Astrocyte (in vitro differentiated cells and primary cell): Measurements from ENCODE around the gene USP47. TPM values are rescaled to one million over a fixed set of nuclear protein-coding genes. Genes with fewer than 3 reads are reported as not detected.

ENCODE experiments used
- DNase-seq: peaks from one replicate; pipeline ENCODE4 v3.0.0-alpha.2; 2010; ENCODE audit warnings: low read depth
- FAIRE-seq: peaks from 2 replicates; lab custom pipeline; 2011; peaks lifted over from hg19 to GRCh38; lab: Jason Lieb, UNC
- H2AFZ ChIP-seq: 2 replicates; pipeline ENCODE4 v1.6.0; 2012; ENCODE audit warnings: low read depth, low read length, inconsistent platforms
- H3K27ac ChIP-seq: 2 replicates; pipeline ENCODE4 v1.5.1; 2011; ENCODE audit warnings: low read depth, low read length, inconsistent platforms
- H3K27me3 ChIP-seq: 2 replicates; pipeline ENCODE4 v1.6.0; 2011; ENCODE audit warnings: low read length, inconsistent platforms; ENCODE audit not compliant: insufficient read depth
- H3K36me3 ChIP-seq: 2 replicates; pipeline ENCODE4 v1.5.1; 2011; ENCODE audit warnings: low read length, inconsistent platforms; ENCODE audit not compliant: insufficient read depth
- H3K4me1 ChIP-seq: 2 replicates; pipeline ENCODE4 v1.5.1; 2011; ENCODE audit warnings: low read length, inconsistent platforms; ENCODE audit not compliant: insufficient read depth
- H3K4me2 ChIP-seq: 2 replicates; pipeline ENCODE4 v1.6.0; 2012; ENCODE audit warnings: low read length, inconsistent platforms
- H3K4me3 ChIP-seq: 2 replicates; pipeline ENCODE4 v1.5.1; 2011; ENCODE audit warnings: low read depth, mild to moderate bottlenecking, low read length, inconsistent platforms; ENCODE audit not compliant: insufficient read depth
- H3K79me2 ChIP-seq: 2 replicates; pipeline ENCODE4 v1.6.0; 2012; ENCODE audit warnings: mild to moderate bottlenecking, low read length, inconsistent platforms; ENCODE audit not compliant: insufficient read depth
- H3K9ac ChIP-seq: 2 replicates; pipeline ENCODE4 v1.6.0; 2012; ENCODE audit warnings: mild to moderate bottlenecking, low read length, inconsistent platforms
- H3K9me3 ChIP-seq: 2 replicates; pipeline ENCODE4 v1.5.1; 2012; ENCODE audit warnings: low read depth, mild to moderate bottlenecking, low read length, inconsistent platforms; ENCODE audit not compliant: insufficient read depth
- H4K20me1 ChIP-seq: 2 replicates; pipeline ENCODE4 v1.6.0; 2012; ENCODE audit warnings: low read length, inconsistent platforms; ENCODE audit not compliant: insufficient read depth
- H3K27ac Mint-ChIP-seq: one replicate; pipeline ENCODE4 v1.8.0; 2021; ENCODE audit warnings: mild to moderate bottlenecking, mixed read lengths; ENCODE audit not compliant: unreplicated experiment
- H3K27me3 Mint-ChIP-seq: one replicate; pipeline ENCODE4 v1.8.0; 2021; ENCODE audit warnings: low read depth, mixed read lengths; ENCODE audit not compliant: unreplicated experiment
- H3K36me3 Mint-ChIP-seq: one replicate; pipeline ENCODE4 v1.8.0; 2021; ENCODE audit warnings: low read depth, mixed read lengths; ENCODE audit not compliant: unreplicated experiment
- H3K4me1 Mint-ChIP-seq: one replicate; pipeline ENCODE4 v1.8.0; 2021; ENCODE audit warnings: low read depth, mixed read lengths; ENCODE audit not compliant: unreplicated experiment
- H3K4me3 Mint-ChIP-seq: one replicate; pipeline ENCODE4 v1.8.0; 2021; ENCODE audit warnings: mild to moderate bottlenecking, moderate library complexity, mixed read lengths; ENCODE audit not compliant: unreplicated experiment
- H3K9me3 Mint-ChIP-seq: one replicate; pipeline ENCODE4 v1.8.0; 2021; ENCODE audit warnings: mild to moderate bottlenecking, mixed read lengths; ENCODE audit not compliant: unreplicated experiment
- CTCF ChIP-seq: IDR thresholded peaks from 2 replicates; pipeline ENCODE4 v1.5.1; 2011; ENCODE audit warnings: low read depth, mild to moderate bottlenecking, inconsistent platforms, low read length, moderate library complexity; ENCODE audit not compliant: insufficient read depth
- EZH2 ChIP-seq: IDR thresholded peaks from 2 replicates; pipeline ENCODE4 v1.6.1; 2012; ENCODE audit warnings: mild to moderate bottlenecking, low read length, inconsistent platforms; ENCODE audit not compliant: insufficient read depth
- total RNA-seq: library from RNA; stranded (reverse); gene quantifications from 2 replicates; pipeline ENCODE4 v1.2.1, GENCODE V29; 2021

Gene USP47
- total RNA-seq, 1 donor from 2014 or later, result 49.5 TPM

GRCh38 chr11:11963842-11964773 is 122.3 kb downstream of the USP47 start:
- Mint-ChIP-seq H3K27me3 (no peaks in the 10 kb centered on the region), H3K4me1 (peaks cover 13% of the 10 kb centered on the region), H3K4me3 (no peak overlapping the region), H3K27ac (no peak overlapping the region), H3K9me3 (peaks cover 6% of the 10 kb centered on the region), H3K36me3 (peaks cover 58% of the 10 kb centered on the region)
- Histone ChIP-seq H3K79me2 (peaks cover 3% of the 10 kb centered on the region), H3K36me3 (peaks cover 16% of the 10 kb centered on the region), H3K4me1 (peaks cover 8% of the 10 kb centered on the region), H3K27me3 (no peaks in the 10 kb centered on the region), H3K4me3 (no peak overlapping the region), H2AFZ (no peak overlapping the region), H3K4me2 (no peak overlapping the region), H4K20me1 (no peaks in the 10 kb centered on the region), H3K9ac (no peak overlapping the region), H3K9me3 (no peaks in the 10 kb centered on the region), H3K27ac (no peak overlapping the region)
- TF ChIP-seq EZH2 (no peak), CTCF (no peak)
- FAIRE-seq (no peak), DNase-seq (no peak)

- no peak overlapping the region for H3K27ac Mint-ChIP-seq
- Histone ChIP-seq H3K4me3 (no peak overlapping the region), H3K4me1 (peaks cover 10% of the 10 kb centered on the region), H3K79me2 (peaks cover 5% of the 10 kb centered on the region), H3K27ac (no peak overlapping the region), H3K27me3 (no peaks in the 10 kb centered on the region), H3K9me3 (no peaks in the 10 kb centered on the region), H2AFZ (no peak overlapping the region), H3K4me2 (no peak overlapping the region), H3K36me3 (peaks cover 16% of the 10 kb centered on the region), H3K9ac (no peak overlapping the region), H4K20me1 (no peaks in the 10 kb centered on the region)
- no peak for TF ChIP-seq EZH2
- TF ChIP-seq CTCF, result no peak
- DNase-seq (no peak), FAIRE-seq (no peak)
- peaks cover 57% of the 10 kb centered on the region for H3K36me3 Mint-ChIP-seq
- no peaks in the 10 kb centered on the region for H3K27me3 Mint-ChIP-seq
- H3K4me1 Mint-ChIP-seq, result peaks cover 11% of the 10 kb centered on the region
- H3K4me3 Mint-ChIP-seq, result no peak overlapping the region
- H3K9me3 Mint-ChIP-seq, result peaks cover 6% of the 10 kb centered on the region
Measured at GRCh38 chr11:11964774-11965150, 123.0 kb downstream of the USP47 start.

- Histone ChIP-seq H3K79me2 (peaks cover 7% of the 10 kb centered on the region), H3K4me3 (no peak overlapping the region), H3K27ac (no peak overlapping the region), H3K27me3 (no peaks in the 10 kb centered on the region), H3K36me3 (peaks cover 16% of the 10 kb centered on the region), H3K4me1 (peaks cover 10% of the 10 kb centered on the region), H3K9ac (no peak overlapping the region), H4K20me1 (no peaks in the 10 kb centered on the region), H2AFZ (no peak overlapping the region), H3K4me2 (no peak overlapping the region), H3K9me3 (no peaks in the 10 kb centered on the region)
- no peaks in the 10 kb centered on the region for H3K27me3 Mint-ChIP-seq
- H3K4me1 Mint-ChIP-seq, result peaks cover 8% of the 10 kb centered on the region
- no peak overlapping the region for H3K4me3 Mint-ChIP-seq
- no peak for DNase-seq
- peaks cover 6% of the 10 kb centered on the region for H3K9me3 Mint-ChIP-seq
- TF ChIP-seq CTCF (no peak), EZH2 (no peak)
- H3K36me3 Mint-ChIP-seq, result peaks cover 56% of the 10 kb centered on the region
- FAIRE-seq, result no peak
- no peak overlapping the region for H3K27ac Mint-ChIP-seq
Measured at GRCh38 chr11:11965192-11965591, 123.4 kb downstream of the USP47 start.
